Measurements from ENCODE around the gene LACTB. TPM values are rescaled to one million over a fixed set of nuclear protein-coding genes. Genes with fewer than 3 reads are reported as not detected.
A peak's percentile ranks its signal among the peaks of the same experiment; 100 is the strongest.

LACTB gene
- polyA plus RNA-seq, 1 experiment, result 8.1 TPM

GRCh38 chr15:63118854-63119253 is 2.8 kb upstream of the LACTB start:
- H3K36me3 ChIP-seq (ENCODE audit: control insufficient read depth, insufficient read depth, low read length), result no peaks in the 10 kb centered on the region
- TF ChIP-seq, protein P1, sequence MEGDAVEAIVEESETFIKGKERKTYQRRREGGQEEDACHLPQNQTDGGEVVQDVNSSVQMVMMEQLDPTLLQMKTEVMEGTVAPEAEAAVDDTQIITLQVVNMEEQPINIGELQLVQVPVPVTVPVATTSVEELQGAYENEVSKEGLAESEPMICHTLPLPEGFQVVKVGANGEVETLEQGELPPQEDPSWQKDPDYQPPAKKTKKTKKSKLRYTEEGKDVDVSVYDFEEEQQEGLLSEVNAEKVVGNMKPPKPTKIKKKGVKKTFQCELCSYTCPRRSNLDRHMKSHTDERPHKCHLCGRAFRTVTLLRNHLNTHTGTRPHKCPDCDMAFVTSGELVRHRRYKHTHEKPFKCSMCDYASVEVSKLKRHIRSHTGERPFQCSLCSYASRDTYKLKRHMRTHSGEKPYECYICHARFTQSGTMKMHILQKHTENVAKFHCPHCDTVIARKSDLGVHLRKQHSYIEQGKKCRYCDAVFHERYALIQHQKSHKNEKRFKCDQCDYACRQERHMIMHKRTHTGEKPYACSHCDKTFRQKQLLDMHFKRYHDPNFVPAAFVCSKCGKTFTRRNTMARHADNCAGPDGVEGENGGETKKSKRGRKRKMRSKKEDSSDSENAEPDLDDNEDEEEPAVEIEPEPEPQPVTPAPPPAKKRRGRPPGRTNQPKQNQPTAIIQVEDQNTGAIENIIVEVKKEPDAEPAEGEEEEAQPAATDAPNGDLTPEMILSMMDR (IDR thresholded peaks at IDR 0.05; ENCODE audit: insufficient read depth, low read depth, low read length), result no peak
- H3K4me3 ChIP-seq (ENCODE audit: low read depth, low read length), result no peak overlapping the region
- DNase-seq (ENCODE audit: low read depth), result no peak
- H3K27me3 ChIP-seq (ENCODE audit: control insufficient read depth, insufficient read depth, low read length), result no peaks in the 10 kb centered on the region
- ChIA-PET CTCF (interaction anchor here (1.0 kb wide), 1 partner anchor 9 kb away, joined by 3 read pairs; no protein-coding TSS in a partner anchor), POLR2A (interaction anchor here (0.6 kb wide), 1 partner anchor 28 kb away, joined by 8 read pairs; no protein-coding TSS in a partner anchor)

DNA sequence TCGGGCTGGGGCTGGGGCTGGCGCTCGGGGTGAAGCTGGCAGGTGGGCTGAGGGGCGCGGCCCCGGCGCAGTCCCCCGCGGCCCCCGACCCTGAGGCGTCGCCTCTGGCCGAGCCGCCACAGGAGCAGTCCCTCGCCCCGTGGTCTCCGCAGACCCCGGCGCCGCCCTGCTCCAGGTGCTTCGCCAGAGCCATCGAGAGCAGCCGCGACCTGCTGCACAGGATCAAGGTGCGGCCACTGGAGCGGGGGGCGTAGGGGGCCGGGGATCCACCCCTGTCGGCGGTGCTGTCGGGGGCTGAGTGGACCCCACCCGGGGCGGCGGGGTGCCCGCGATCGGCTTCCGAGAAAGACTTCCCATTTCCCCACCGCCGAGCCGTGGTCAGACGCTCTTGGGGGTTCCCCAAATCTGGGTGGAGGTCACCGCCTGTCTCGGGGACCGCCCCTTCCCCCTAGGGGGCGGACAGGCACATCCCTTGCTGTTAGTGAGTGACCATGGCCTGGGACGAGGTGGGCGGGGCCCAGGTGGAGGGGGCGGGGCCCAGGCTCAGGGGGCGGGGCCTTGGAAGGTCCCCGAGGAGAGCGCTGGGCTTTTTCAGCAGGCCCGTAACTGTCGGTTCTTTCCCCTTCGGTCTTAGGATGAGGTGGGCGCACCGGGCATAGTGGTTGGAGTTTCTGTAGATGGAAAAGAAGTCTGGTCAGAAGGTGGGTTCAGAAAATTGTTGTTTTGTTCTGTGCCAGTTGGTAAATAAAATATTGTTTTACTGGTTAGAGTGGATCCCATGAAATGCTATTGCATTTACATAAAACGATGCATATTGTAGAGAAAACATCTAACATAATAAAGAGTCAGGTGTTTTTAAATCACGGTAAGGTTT is 578 bp downstream of the LACTB start:
- no peaks in the 10 kb centered on the region for H3K36me3 ChIP-seq (ENCODE audit: control insufficient read depth, insufficient read depth, low read length)
- CTCF ChIA-PET, result no interaction called here
- no peak for DNase-seq (ENCODE audit: low read depth)
- TF ChIP-seq, protein P1 (IDR thresholded peaks at IDR 0.05; ENCODE audit: insufficient read depth, low read depth, low read length), result peak; percentile 36; the same call in 1 of the 2 replicates
- POLR2A ChIA-PET, result no interaction called here
- H3K4me3 ChIP-seq (ENCODE audit: low read depth, low read length), result peak overlapping the region; percentile 99
- H3K27me3 ChIP-seq (ENCODE audit: control insufficient read depth, insufficient read depth, low read length), result no peaks in the 10 kb centered on the region

DNA sequence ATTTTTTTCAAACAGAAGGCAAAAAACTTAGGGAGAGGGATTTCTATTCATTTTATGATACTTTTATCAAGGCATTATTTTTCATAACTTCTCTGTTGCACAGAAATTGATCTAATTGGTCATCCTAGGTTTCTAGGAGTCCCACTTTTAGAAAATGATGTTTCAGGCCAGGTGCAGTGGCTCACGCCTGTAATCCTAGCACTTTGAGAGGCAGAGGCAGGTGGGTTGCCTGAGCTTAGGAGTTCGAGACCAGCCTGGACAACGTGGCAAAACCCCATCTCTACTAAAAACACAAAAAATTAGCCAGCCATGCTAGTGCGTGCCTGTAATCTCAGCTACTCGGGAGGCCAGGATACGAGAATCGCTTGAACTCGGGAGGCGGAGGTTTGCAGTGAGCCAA is 2.8 kb downstream of the LACTB start:
- ChIA-PET POLR2A (no interaction called here), CTCF (interaction anchor here (1.1 kb wide), 1 partner anchor 9 kb away, joined by 3 read pairs; no protein-coding TSS in a partner anchor)
- DNase-seq (ENCODE audit: low read depth), result no peak
- TF ChIP-seq, protein P1 (IDR thresholded peaks at IDR 0.05; ENCODE audit: insufficient read depth, low read depth, low read length), result no peak
- H3K36me3 ChIP-seq (ENCODE audit: control insufficient read depth, insufficient read depth, low read length), result peaks cover 2% of the 10 kb centered on the region; the same call in 1 of the 2 replicates
- no peak overlapping the region for H3K4me3 ChIP-seq (ENCODE audit: low read depth, low read length)
- no peaks in the 10 kb centered on the region for H3K27me3 ChIP-seq (ENCODE audit: control insufficient read depth, insufficient read depth, low read length)

- Histone ChIP-seq H3K4me3 (ENCODE audit: low read depth, low read length) (no peak overlapping the region), H3K27me3 (ENCODE audit: control insufficient read depth, insufficient read depth, low read length) (no peaks in the 10 kb centered on the region), H3K36me3 (ENCODE audit: control insufficient read depth, insufficient read depth, low read length) (peaks cover 7% of the 10 kb centered on the region)
- ChIA-PET CTCF (interaction anchor here (1.2 kb wide), 1 partner anchor 78 kb away, joined by 3 read pairs; no protein-coding TSS in a partner anchor), POLR2A (no interaction called here)
- TF ChIP-seq, protein P1 (IDR thresholded peaks at IDR 0.05; ENCODE audit: insufficient read depth, low read depth, low read length), result no peak
- no peak for DNase-seq (ENCODE audit: low read depth)
These were observed 5.1 kb downstream of the LACTB start for GRCh38 chr15:63126726-63127125.

GRCh38 chr15:63133786-63134185 is 12.1 kb downstream of the LACTB start:
- TF ChIP-seq, protein P1 (IDR thresholded peaks at IDR 0.05; ENCODE audit: insufficient read depth, low read depth, low read length), result no peak
- Histone ChIP-seq H3K36me3 (ENCODE audit: control insufficient read depth, insufficient read depth, low read length) (peaks cover 5% of the 10 kb centered on the region), H3K4me3 (ENCODE audit: low read depth, low read length) (no peak overlapping the region), H3K27me3 (ENCODE audit: control insufficient read depth, insufficient read depth, low read length) (no peaks in the 10 kb centered on the region)
- peak; percentile 77 for DNase-seq (ENCODE audit: low read depth)
- ChIA-PET POLR2A (interaction anchor here (0.6 kb wide), 1 partner anchor 19 kb away, joined by 3 read pairs; no protein-coding TSS in a partner anchor), CTCF (interaction anchor here (0.8 to 1.0 kb wide), 2 partner anchors 9 to 215 kb away, joined by 3 read pairs; no protein-coding TSS in a partner anchor)

Measured in BJ (cell line).